NCI-H2227 (cell line): ENCODE measurements around the gene CCDC74A.
"Not testable (repeated sequence)": the region's sequence is repeated elsewhere in the genome, so short reads cannot be mapped to it uniquely, and the experiment has no call there.

Experiments used
- DNase-seq: peaks from one replicate; lab custom pipeline; 2025; ENCODE audit not compliant: unreplicated experiment; lab: John Stamatoyannopoulos, UW

CCDC74A gene

DNA sequence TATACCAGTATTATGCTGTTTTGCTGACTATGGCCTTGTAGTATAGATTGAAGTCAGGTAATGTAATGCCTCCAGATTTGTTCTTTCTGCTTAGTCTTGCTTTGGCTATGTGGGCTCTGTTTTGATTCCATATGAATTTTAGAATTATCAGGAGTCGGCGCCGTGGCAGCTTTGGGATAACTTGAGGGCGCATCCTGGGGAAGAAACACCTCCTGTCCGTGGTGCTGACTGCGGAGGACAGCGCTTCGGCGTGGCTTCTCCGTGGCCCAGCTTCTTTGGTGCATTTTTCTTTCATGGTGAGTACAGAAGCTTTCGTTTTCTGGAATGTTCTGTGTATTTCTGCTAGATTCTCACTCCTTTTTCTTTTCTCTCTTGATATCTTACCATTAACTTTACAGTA, 25.2 kb downstream of the CCDC74A start:
- no peak for DNase-seq

GRCh38 chr2:131556998-131557397, 29.3 kb downstream of the CCDC74A start:
- DNase-seq, result no peak

GRCh38 chr2:131557558-131558321, 30.1 kb downstream of the CCDC74A start:
- no peak for DNase-seq

- DNase-seq, result no peak
These were observed 38.7 kb downstream of the CCDC74A start for GRCh38 chr2:131566371-131566770.

- no peak for DNase-seq
These were observed 40.2 kb downstream of the CCDC74A start for GRCh38 chr2:131567891-131568290.

- not testable (repeated sequence) for DNase-seq
These were observed 40.7 kb downstream of the CCDC74A start for GRCh38 chr2:131568401-131568800.

DNA sequence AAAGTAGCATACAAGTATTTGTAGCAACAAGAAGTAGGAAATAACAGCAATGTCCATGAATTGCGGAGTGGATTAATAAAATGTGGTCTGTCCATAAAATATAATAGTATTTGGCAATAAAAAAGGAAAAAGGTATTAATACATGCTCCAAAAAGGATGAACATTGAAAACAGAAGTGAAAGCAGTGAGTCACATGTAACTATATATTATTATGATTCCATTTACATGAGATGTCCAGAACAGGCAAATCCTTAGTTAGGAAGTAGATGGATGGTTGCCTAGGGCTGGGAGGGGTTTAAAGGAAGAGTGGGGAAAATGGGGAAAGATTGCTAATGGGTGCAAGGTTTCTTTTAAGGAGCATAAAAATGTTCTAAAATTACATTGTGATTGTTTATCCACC, 44.5 kb downstream of the CCDC74A start:
- no peak for DNase-seq

GRCh38 chr2:131577812-131578211, 50.1 kb downstream of the CCDC74A start:
- DNase-seq, result no peak

DNA sequence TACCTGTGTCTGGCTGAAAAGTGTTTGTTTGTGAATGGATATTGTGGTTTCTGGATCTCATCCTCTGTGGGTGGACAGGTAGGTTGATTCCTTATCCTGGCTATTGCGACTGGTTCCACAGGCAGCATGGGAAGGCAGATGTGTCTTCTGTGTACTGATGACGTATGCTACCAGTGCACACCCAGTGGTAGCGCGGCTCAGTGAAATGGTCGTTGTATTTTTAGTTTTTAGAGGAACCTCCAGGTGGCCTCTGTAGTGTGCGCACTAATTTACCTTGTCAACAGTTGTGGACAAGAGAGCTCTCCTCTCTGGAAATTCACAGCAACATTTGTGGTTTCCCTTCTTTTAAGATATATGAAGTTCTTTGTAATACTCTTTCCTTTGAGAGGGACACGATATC, 52.5 kb downstream of the CCDC74A start:
- DNase-seq, result no peak
